ENCODE data around the gene ASPSCR1.

GRCh38 chr17:81976332-81977210 lies 858 bp upstream of the ASPSCR1 start:
- TF ChIP-seq CEBPB (IDR thresholded peaks at IDR 0.05; ENCODE audit: low read depth) = no peak
- TF ChIP-seq CBX3 (IDR thresholded peaks at IDR 0.05; ENCODE audit: low read depth) = no peak
- no peak for TF ChIP-seq EZH2phosphoT487 (IDR thresholded peaks at IDR 0.05; ENCODE audit: borderline replicate concordance)
- no peak for TF ChIP-seq CTCF (IDR thresholded peaks at IDR 0.05 in 2 of 3, conservative IDR thresholded peaks at IDR 0.05 in 1 of 3; ENCODE audit: borderline replicate concordance in 1 of 3, insufficient read depth in 1 of 3, low read depth in 2 of 3, low read length in 2 of 3)
- TF ChIP-seq ZFX (IDR thresholded peaks at IDR 0.05) = no peak
- no peak for TF ChIP-seq POLR2AphosphoS5 (IDR thresholded peaks at IDR 0.05; ENCODE audit: low read depth, low read length)
- TF ChIP-seq EZH2 (IDR thresholded peaks at IDR 0.05) = no peak
- peak; percentile 93 for TF ChIP-seq MAX (IDR thresholded peaks at IDR 0.05)
- no peak for TF ChIP-seq SRF (IDR thresholded peaks at IDR 0.05; ENCODE audit: low read depth)

Data from HCT116 (cell line).